Endothelial cell of umbilical vein (primary cell): ENCODE measurements around the gene TSNAXIP1. TPM values are rescaled to one million over a fixed set of nuclear protein-coding genes. Genes with fewer than 3 reads are reported as not detected.

ENCODE experiments used
- BruUV-seq: library from RNA; stranded (reverse); fragments of 400-500 nt; replicated peaks from 2 replicates; lab custom pipeline; 2021; lab: Mats Ljungman, UMichigan
- CTCF ChIA-PET: fragments of 300-600, 350-600 bp; sonication (Branson Sonifier 250); formaldehyde crosslinking; loops from one replicate; lab custom pipeline; 2021; ENCODE audit warnings: antibody characterized with exemption, inconsistent platforms; lab: Charles Lee
- POLR2A ChIA-PET: fragments of 300-600, 350-600 bp; sonication (Branson Sonifier 250); formaldehyde crosslinking; loops from one replicate; lab custom pipeline; 2021; ENCODE audit warnings: antibody characterized with exemption, inconsistent platforms; lab: Charles Lee
- DNase-seq: peaks from one replicate; pipeline ENCODE4 v3.0.0-alpha.2; 2011; ENCODE audit warnings: low read depth, low spot score
- FAIRE-seq: peaks from 2 replicates; lab custom pipeline; 2011; peaks lifted over from hg19 to GRCh38; lab: Jason Lieb, UNC
- H2AFZ ChIP-seq: 2 replicates; pipeline ENCODE4 v1.6.0; 2012; ENCODE audit warnings: low read depth, low read length, control low read depth, inconsistent platforms
- H3K27ac ChIP-seq: 2 replicates; pipeline ENCODE4 v1.5.1; 2011; ENCODE audit warnings: low read depth, mild to moderate bottlenecking, control low read depth, low read length, moderate library complexity; ENCODE audit not compliant: insufficient read depth
- H3K27me3 ChIP-seq, 2 experiments: 2 replicates each; pipeline versions ENCODE4 v1.6.0 to v1.6.1; 2011; ENCODE audit warnings: low read length in 2 of 2, mixed read lengths in 1 of 2; ENCODE audit not compliant: control insufficient read depth in 2 of 2, insufficient read depth in 2 of 2
- H3K36me3 ChIP-seq, 2 experiments: 2 replicates in 1 of 2; 3 replicates in 1 of 2; pipeline ENCODE4 v1.5.1; 2011; ENCODE audit warnings: low read length in 2 of 2, mild to moderate bottlenecking in 1 of 2, moderate library complexity in 1 of 2; ENCODE audit not compliant: control insufficient read depth in 2 of 2, insufficient read depth in 2 of 2; ENCODE audit errors: extremely low read depth in 1 of 2
- H3K4me1 ChIP-seq: 3 replicates; pipeline ENCODE4 v1.5.1; 2011; ENCODE audit warnings: mild to moderate bottlenecking, low read length; ENCODE audit not compliant: control insufficient read depth, insufficient read depth; ENCODE audit errors: extremely low read depth
- H3K4me2 ChIP-seq: 2 replicates; pipeline ENCODE4 v1.6.1; 2011; ENCODE audit warnings: low read length, control low read depth, mixed read lengths; ENCODE audit not compliant: insufficient read depth
- H3K4me3 ChIP-seq, 3 experiments: fragments of 200-600 bp in 1 of 3; sonication (generic), shearing (Covaris generic) in 1 of 3; replicated peaks in 1 of 3; 2 replicates each; pipeline ENCODE4 v1.5.1; 2011 to 2016; ENCODE audit warnings: control low read depth in 3 of 3, low read length in 3 of 3, mild to moderate bottlenecking in 2 of 3, inconsistent platforms in 1 of 3, low read depth in 1 of 3, moderate library complexity in 1 of 3; ENCODE audit not compliant: insufficient read depth in 1 of 3
- H3K79me2 ChIP-seq: 2 replicates; pipeline ENCODE4 v1.6.0; 2012; ENCODE audit warnings: low read length, inconsistent platforms; ENCODE audit not compliant: control insufficient read depth, insufficient read depth
- H3K9ac ChIP-seq: replicated peaks from 2 replicates; pipeline ENCODE3; 2011; ENCODE audit warnings: low read length, control low read depth; ENCODE audit not compliant: insufficient read depth; ENCODE audit errors: extremely low read depth
- H3K9me1 ChIP-seq: replicated peaks from 3 replicates; pipeline ENCODE4 v1.6.0; 2011; ENCODE audit warnings: mild to moderate bottlenecking, low read length; ENCODE audit not compliant: control insufficient read depth, insufficient read depth; ENCODE audit errors: extremely low read depth
- H3K9me3 ChIP-seq: replicated peaks from 2 replicates; pipeline ENCODE4 v1.5.1; 2012; ENCODE audit warnings: low read length, inconsistent platforms; ENCODE audit not compliant: control insufficient read depth, insufficient read depth
- H4K20me1 ChIP-seq: replicated peaks from 2 replicates; pipeline ENCODE3; 2011; ENCODE audit warnings: mild to moderate bottlenecking, low read length; ENCODE audit not compliant: control insufficient read depth, insufficient read depth; ENCODE audit errors: extremely low read depth
- MAX ChIP-seq: IDR thresholded peaks from 2 replicates; pipeline ENCODE4 v1.6.1; 2011; ENCODE audit not compliant: insufficient read depth, insufficient read length
- POLR2A ChIP-seq: IDR thresholded peaks from 2 replicates; pipeline ENCODE4 v1.6.1; 2012; ENCODE audit warnings: low read depth, mild to moderate bottlenecking, control low read depth, low read length
- dilution Hi-C: fragments of 300-500 bp; cut with MboI; formaldehyde crosslinking; loops from one replicate; pipeline ENCODE4 v1.15.0; 2019; ENCODE audit warnings: low sequenced_read_pairs; ENCODE audit not compliant: extremely low pct_ligation_motif_present
- intact Hi-C: fragments of 100-400 bp; cut with micrococcal nuclease; formaldehyde crosslinking; loops from one replicate; pipeline ENCODE4 v1.10.0; 2022
- polyA plus RNA-seq, 4 experiments: library from polyadenylated mRNA; depleted of rRNA in 3 of 4; stranded (reverse) in 3 of 4; unstranded in 1 of 4; fragments of >200 nt; gene quantifications; 2 replicates each; pipeline versions ENCODE4 v1.2.1 to v1.2.3, GENCODE V29; 2011 to 2012; ENCODE audit warnings: missing spikeins in 1 of 4
- total RNA-seq: library from RNA; stranded (reverse); gene quantifications from 2 replicates; pipeline ENCODE4 v1.2.3, GENCODE V29; 2021
- TF ChIP-seq, protein P1 (sequence below), 2 donors: IDR thresholded peaks; 1 replicate in 1 of 2; 2 replicates in 1 of 2; pipeline ENCODE4 v1.5.1; 2011; ENCODE audit warnings: low read length in 2 of 2, mild to moderate bottlenecking in 2 of 2, moderate library complexity in 2 of 2, control low read depth in 1 of 2, inconsistent platforms in 1 of 2, low read depth in 1 of 2; ENCODE audit not compliant: insufficient read depth in 1 of 2; ENCODE audit errors: extremely low read depth in 1 of 2

Gene TSNAXIP1
- total and polyA plus RNA-seq, 2 donors (not counting 3 experiments of a cell fraction or from before 2014, with no cell fraction given) = 0.95 to 1.2 TPM

- FAIRE-seq = no peak
- Histone ChIP-seq H2AFZ (no peak overlapping the region), H3K27me3 (no peaks in the 10 kb centered on the region), H3K27ac (peak overlapping the region; percentile 40), H3K9me3 (no peaks in the 10 kb centered on the region), H3K9ac (peak overlapping the region; percentile 28), H4K20me1 (no peaks in the 10 kb centered on the region), H3K9me1 (no peaks in the 10 kb centered on the region), H3K4me3 (no peak overlapping the region), H3K36me3 (peaks cover 17 to 36% of the 10 kb centered on the region in 2 experiments), H3K4me1 (peaks cover 15% of the 10 kb centered on the region), H3K4me2 (no peak overlapping the region), H3K79me2 (peaks cover 35% of the 10 kb centered on the region)
- dilution Hi-C loops = no loop called here
- no TSS peak for BruUV-seq
- ChIA-PET POLR2A (no interaction called here), CTCF (interaction anchor here (0.6 to 1.8 kb wide), 10 partner anchors 8 to 200 kb away, joined by 3 to 16 read pairs (median 3); partner anchors contain the start of gene NRN1L)
- intact Hi-C loops = loop anchor here (2.0 kb wide), 3 partner anchors 25 to 199 kb away; partner anchors contain the start of genes CENPT and NUTF2
- DNase-seq = no peak
- TF ChIP-seq, protein P1, sequence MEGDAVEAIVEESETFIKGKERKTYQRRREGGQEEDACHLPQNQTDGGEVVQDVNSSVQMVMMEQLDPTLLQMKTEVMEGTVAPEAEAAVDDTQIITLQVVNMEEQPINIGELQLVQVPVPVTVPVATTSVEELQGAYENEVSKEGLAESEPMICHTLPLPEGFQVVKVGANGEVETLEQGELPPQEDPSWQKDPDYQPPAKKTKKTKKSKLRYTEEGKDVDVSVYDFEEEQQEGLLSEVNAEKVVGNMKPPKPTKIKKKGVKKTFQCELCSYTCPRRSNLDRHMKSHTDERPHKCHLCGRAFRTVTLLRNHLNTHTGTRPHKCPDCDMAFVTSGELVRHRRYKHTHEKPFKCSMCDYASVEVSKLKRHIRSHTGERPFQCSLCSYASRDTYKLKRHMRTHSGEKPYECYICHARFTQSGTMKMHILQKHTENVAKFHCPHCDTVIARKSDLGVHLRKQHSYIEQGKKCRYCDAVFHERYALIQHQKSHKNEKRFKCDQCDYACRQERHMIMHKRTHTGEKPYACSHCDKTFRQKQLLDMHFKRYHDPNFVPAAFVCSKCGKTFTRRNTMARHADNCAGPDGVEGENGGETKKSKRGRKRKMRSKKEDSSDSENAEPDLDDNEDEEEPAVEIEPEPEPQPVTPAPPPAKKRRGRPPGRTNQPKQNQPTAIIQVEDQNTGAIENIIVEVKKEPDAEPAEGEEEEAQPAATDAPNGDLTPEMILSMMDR (IDR thresholded peaks at IDR 0.05; ENCODE audit: extremely low read depth in 1 of 2, insufficient read depth in 1 of 2, low read depth in 1 of 2, low read length in 2 of 2) = no peak
- TF ChIP-seq MAX (no peak), POLR2A (no peak)
Measured at GRCh38 chr16:67872131-67872630, 65.5 kb downstream of the TSNAXIP1 start.
